ENCODE data around the gene AGRN.
"Not testable (repeated sequence)": the region's sequence is repeated elsewhere in the genome, so short reads cannot be mapped to it uniquely, and the experiment has no call there.

The AGRN gene

DNA sequence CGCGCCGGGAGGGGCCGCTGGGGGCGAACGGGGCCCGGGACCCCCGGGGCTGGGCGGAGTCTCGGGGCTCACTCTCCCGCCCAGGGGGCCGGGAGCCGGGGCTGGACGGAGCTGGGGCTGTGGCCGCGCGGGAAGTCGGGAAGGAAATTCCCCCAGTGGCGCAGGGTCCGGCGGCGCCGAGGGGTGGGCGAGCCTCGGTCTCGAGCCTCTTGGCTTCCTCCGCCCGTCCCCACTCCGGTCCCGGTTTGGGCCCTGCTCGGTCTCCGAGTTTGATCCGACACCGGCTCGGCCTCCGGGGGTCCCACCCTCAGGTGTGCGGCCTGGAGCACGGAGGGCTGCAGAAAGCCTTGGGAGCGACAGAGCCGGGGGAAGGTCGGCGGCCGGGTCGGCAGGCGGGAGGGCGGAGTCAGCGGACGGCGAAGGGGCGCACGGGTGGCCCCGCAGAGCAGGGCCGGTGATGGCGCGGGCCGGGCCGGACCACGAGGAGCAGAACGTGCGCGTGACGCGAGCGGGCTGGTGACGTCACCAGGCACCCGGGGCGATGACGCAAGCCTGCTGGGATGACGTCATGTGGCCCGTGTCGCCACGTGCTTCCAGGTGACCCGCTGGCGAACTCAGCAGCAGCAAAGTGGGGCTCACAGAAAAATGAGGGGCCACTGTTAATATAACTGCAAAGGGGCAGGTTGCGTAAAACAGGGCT, 19.4 kb upstream of the AGRN start:
- peak; percentile 52 to 71 for DNase-seq (ENCODE audit: low read depth in 2 of 2)

DNA sequence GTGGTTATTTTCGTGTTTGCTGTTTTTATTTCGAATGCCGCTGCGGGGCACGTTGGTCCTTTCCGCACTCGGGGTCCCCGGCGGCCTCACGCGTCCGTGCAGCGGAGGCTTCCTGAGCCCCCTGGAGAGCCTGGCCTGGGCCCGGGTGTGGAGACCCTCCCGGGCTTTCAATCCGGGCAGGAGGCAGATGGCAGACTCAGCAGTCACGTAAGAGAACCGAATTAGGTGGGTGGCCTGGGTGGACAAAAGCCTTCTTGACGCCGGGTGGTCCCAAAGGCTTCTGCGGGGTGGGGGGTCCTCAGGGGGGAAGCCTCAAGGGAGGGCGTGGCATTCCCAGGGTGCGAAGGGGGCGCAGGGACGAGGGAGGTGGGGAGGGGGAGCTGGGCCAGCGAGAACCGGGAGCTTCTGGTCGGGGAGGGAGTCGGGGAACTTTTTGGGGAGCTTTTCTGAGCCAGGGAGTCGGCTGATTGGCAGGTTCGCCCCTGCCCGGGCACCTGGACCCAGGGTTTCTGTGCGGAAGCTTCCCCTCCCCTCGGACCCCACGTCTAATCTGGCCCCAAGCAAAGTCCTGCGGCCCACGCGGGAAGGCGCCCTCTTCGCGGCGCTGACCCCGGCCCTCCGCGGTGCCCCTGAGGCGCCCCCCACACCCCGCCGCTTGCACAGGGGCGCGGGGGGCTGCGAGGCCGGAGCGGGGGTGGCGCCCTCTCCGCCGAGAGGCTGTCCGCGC, 18.7 kb upstream of the AGRN start:
- DNase-seq (ENCODE audit: low read depth in 2 of 2) = no peak

DNA sequence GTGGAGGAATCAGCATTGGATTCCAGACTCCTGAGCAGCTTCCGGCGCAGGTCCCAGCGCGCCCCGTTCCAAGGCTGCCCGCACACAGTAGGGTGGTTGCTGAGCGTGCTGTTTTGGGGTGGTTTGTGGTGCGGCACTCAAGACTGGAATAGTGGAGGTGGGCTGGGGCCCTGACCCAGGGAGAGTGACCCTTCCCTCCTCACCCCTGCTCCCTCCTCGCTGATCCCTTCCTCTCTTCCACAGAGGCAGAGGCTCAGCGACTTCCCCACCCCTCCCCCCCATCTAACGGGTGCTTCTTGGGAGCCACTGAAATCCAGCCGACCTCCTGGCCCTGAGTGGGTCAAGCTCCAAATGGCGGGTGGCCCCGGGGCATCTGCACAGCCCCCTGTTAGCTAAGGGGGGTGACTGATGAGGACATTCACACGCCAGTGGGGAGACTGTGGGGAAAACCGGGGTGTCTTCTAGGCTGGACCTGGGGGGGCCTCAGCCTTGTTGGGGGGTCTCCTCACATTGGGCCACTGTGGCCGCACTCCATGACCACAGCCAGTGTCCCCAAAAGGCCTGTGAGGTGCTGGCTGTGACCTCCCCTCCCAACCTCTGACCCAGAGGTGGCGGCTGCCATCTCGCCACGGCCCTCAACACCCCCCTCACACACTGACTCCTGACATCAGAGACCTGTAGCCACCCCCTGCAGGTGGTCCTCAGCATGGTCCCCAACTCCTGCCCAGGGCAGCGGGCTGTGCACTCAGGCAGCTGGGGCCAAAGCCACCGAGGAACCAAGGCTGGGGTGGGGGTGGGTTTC, 16.1 kb upstream of the AGRN start:
- DNase-seq (ENCODE audit: low read depth in 2 of 2) = no peak

DNA sequence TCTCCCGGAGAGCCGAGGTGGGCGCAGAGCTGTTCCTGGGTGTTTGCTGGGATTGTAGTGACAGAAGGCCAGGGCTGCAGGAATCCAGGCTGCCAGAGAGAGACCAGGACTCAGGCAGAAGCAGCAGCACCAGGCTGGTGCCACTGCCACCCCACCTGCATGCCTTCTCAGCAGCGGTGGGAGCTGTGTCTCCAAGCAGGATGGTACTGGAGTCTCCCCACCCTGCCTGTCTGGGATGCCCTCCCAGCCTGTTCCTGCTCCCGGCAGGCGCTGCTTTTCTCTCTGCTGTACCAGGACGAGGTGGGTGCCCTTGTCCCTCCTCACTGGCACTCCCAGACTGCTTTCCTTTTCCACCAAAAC, 15.5 kb upstream of the AGRN start:
- DNase-seq (ENCODE audit: low read depth in 2 of 2) = no peak

DNA sequence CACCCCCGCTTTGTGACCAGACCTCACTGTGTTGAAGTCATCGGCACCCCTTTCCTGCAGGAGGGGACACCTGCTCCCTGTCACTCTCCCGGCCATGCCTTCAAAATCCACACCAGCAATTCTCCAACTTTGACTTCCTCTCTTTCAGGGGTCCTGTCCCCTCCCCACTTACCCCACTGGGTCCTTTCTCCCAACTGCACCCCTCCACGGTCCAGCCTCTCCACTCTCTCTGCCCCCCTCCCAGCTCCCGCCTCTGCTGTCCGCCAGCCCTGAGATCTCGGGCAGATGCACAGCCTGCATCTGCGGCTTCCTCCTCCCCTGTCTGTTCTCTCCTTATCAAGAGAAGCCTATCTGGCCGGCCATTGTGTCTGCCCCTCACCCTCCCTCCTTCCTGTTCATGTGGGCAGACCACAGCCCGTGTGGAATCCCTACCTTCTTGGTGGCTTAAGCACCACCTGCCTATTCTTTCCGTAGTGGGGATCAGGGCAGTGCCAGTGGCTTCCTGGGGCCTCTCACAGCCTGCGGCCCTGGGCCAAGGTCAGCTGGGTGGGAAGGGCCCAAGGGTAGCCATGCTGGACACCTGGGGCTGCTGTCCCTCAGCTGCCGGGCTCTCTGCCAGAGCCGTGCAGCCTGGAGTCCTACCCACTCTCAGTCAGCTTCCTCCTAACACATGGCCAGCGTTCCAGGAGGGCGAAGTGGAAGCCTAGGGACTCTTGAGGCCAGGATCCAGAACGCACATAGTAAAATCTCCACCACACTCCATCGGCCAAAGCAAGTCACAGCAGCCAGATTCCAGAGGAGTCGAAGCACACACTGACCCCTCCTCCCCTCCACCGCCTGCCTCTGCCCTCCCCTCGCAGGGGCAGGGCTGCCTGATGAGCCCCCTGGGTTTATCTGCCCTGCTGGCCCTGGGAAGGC, 14.9 kb upstream of the AGRN start:
- DNase-seq (ENCODE audit: low read depth in 2 of 2) = no peak

DNA sequence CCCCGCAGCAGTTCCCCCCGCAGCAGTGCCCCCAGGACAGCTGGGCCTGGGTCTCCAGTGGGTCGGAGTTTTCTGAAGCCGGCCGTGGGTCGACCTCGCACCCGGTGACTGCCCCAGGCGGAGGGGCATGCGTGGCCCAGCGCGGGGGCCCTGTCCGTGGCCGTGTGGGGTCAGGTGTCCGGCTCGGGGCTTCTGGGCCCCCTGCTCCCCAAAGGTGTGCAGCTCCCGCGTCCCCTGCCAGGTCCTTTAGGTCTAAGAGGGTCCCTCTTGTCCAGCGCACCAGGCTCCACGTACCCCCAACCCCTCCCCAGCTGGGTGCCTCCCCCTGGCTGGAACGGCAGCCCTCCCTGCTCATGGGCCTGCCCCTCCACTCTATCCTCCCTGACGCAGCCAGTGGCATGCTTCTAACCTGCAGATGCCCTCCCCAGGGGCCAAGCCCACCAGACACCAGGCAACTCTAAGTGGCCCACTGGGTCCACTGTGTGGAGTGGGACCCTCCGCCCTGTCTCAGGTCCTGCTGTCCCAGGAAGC, 14.1 kb upstream of the AGRN start:
- DNase-seq (ENCODE audit: low read depth in 2 of 2) = no peak

GRCh38 chr1:1006305-1007159, 13.4 kb upstream of the AGRN start:
- DNase-seq (ENCODE audit: low read depth in 2 of 2) = no peak

DNA sequence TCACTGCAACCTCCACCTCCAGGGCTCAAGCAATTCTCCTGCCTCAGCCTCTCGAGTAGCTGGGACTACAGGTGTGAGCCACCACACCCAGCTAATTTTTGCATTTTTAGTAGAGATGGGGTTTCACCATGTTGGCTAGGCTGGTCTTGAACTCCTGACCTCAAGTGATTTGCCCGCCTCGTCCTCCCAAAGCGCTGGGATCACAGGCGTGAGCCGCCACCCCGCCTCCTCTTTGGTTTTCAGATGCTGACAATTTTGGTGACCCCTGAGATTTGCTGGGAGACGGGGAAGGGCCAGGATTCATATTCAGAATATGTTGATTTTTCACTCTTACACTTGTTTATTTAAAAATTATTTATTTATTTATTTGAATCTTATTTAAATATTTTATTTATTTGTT, 9.8 kb upstream of the AGRN start:
- DNase-seq (ENCODE audit: low read depth in 2 of 2) = not testable (repeated sequence)

DNA sequence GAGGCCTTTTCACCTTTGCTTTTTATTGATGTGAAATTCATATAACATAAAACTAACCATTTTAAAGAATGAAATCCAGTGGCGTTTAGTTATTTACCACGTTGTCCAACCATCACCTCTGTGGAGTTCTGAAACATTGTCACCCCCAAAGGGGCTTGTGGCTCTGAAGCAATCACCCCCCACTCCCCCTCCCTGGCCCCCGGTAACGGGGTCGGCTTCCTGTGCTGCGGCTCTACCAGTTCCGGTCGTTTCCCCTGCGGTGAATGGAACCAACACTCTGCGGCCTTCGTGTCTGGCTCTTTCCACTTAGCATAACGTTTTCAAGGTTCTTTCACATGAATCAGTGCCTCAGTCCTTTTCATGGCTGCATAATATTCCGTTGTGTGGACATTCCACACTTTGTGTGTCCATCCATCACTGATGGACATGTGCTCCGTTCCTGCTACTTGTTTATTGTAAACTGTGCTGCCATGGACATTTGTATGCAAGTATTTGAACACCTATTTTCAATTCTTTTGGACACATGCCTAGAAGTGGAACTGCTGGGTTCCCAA, 8.4 kb upstream of the AGRN start:
- DNase-seq (ENCODE audit: low read depth in 2 of 2) = no peak

DNA sequence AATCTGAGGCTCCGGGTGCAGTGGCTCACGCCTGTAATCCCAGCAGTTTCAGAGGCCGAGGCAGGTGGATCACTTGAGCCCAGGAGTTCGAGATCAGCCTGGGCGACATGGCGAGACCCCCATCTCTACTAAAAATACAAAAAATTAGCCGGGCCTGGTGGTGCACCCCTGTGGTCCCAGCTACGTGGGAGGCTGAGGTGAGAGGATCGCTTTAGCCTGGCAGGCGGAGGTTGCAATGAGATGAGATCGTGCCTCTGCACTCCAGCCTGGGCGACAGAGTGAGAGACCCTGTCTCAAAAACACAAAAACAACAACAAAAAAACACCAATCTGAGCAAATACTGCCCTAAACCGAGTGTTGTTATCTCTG, 7.2 kb upstream of the AGRN start:
- not testable (repeated sequence) for DNase-seq (ENCODE audit: low read depth in 2 of 2)

- peak; percentile 69 to 82 for DNase-seq (ENCODE audit: low read depth in 2 of 2)
Measured at GRCh38 chr1:1013105-1013921, 6.6 kb upstream of the AGRN start, which contains the start of gene ISG15. TSS of gene ISG15 (plus strand) at chr1:1013497. CDS start at chr1:1013574, 77 bp downstream.

DNA sequence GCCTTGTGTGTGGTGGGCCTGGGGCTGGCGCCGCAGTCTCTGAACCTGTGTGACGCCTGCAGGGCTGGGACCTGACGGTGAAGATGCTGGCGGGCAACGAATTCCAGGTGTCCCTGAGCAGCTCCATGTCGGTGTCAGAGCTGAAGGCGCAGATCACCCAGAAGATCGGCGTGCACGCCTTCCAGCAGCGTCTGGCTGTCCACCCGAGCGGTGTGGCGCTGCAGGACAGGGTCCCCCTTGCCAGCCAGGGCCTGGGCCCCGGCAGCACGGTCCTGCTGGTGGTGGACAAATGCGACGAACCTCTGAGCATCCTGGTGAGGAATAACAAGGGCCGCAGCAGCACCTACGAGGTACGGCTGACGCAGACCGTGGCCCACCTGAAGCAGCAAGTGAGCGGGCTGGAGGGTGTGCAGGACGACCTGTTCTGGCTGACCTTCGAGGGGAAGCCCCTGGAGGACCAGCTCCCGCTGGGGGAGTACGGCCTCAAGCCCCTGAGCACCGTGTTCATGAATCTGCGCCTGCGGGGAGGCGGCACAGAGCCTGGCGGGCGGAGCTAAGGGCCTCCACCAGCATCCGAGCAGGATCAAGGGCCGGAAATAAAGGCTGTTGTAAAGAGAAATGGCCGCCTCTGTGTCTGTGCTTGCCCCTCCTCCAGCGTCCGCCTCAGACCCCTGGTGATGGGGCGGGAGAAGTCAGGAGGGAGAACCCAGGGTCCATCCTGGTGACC, 5.8 kb upstream of the AGRN start:
- DNase-seq (ENCODE audit: low read depth in 2 of 2) = no peak

DNA sequence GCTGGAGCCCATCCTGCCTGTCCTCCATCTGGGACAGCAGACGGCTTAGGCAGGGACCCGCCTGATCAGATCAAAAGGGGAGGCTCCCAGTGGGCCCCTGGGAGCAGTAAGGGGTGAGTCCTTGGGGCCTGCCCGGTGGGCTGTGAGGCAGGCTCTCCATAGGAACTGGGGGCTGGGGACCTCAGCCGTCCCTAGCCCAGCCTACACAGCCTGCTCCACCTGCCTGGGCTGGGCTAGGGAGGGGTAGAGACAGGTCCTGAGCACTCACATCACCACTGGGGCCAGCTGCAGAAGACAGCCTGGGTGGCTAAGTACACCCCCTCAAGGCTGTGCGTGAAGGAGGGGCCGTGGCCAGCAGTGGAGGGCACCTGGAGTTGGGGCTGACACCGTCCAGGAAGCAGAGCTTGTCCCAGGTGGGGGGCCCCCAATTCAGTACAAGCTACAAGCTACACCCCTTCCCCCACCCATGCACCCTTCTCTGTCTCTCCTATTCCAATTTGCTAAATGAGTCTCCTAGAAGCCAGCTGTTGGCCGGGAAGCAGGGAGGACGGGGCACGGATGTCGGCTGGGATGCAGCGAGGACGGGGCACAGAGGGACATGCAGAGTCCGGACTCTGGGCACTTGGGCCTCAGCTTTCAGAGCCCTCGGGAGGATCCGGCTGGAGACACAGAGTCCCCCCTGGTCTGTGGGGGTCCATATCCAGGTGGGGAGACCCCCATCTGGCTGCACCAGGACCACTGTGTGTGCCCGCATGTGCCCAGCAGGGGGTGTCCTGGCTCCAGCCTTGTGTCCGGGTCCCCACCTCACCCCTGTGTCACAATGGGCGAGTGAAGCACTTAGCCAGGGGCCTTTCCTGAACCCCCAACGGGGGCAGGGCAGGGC, 4.9 kb upstream of the AGRN start:
- no peak for DNase-seq (ENCODE audit: low read depth in 2 of 2)

- not testable (repeated sequence) for DNase-seq (ENCODE audit: low read depth in 2 of 2)
Measured at GRCh38 chr1:1017397-1018320, 2.3 kb upstream of the AGRN start.

- DNase-seq (ENCODE audit: low read depth in 2 of 2) = not testable (repeated sequence)
Measured at GRCh38 chr1:1018321-1018685, 1.6 kb upstream of the AGRN start.
